ENCODE measurements around the gene PIF1.
"Not testable (repeated sequence)": the region's sequence is repeated elsewhere in the genome, so short reads cannot be mapped to it uniquely, and the experiment has no call there.

PIF1 gene

GRCh38 chr15:64847876-64848716 lies 22.6 kb upstream of the PIF1 start:
- no peak for DNase-seq (ENCODE audit: low read depth)

- no peak for DNase-seq (ENCODE audit: low read depth)
These were observed 22.0 kb upstream of the PIF1 start for GRCh38 chr15:64847448-64847847.

GRCh38 chr15:64847016-64847415 lies 21.6 kb upstream of the PIF1 start:
- no peak for DNase-seq (ENCODE audit: low read depth)

GRCh38 chr15:64845831-64846595 lies 20.6 kb upstream of the PIF1 start:
- no peak for DNase-seq (ENCODE audit: low read depth)

- no peak for DNase-seq (ENCODE audit: low read depth)
These were observed 19.8 kb upstream of the PIF1 start for GRCh38 chr15:64845183-64845611.

- no peak for DNase-seq (ENCODE audit: low read depth)
These were observed 19.2 kb upstream of the PIF1 start for GRCh38 chr15:64844576-64845145.

- DNase-seq (ENCODE audit: low read depth) = no peak
These were observed 18.5 kb upstream of the PIF1 start for GRCh38 chr15:64843991-64844390.

GRCh38 chr15:64842986-64843561 lies 17.6 kb upstream of the PIF1 start:
- DNase-seq (ENCODE audit: low read depth) = peak; percentile 61

- DNase-seq (ENCODE audit: low read depth) = no peak
These were observed 16.9 kb upstream of the PIF1 start for GRCh38 chr15:64842096-64842939.

- peak; percentile 93 for DNase-seq (ENCODE audit: low read depth)
These were observed 16.1 kb upstream of the PIF1 start, which contains the start of gene PLEKHO2 for GRCh38 chr15:64841344-64842095. TSS of gene PLEKHO2 (plus strand) at chr15:64841915. CDS start at chr15:64842017, 102 bp downstream.

- no peak for DNase-seq (ENCODE audit: low read depth)
These were observed 15.6 kb upstream of the PIF1 start for GRCh38 chr15:64841060-64841343.

- DNase-seq (ENCODE audit: low read depth) = no peak
These were observed 12.1 kb upstream of the PIF1 start for GRCh38 chr15:64837502-64837901.

- no peak for DNase-seq (ENCODE audit: low read depth)
These were observed 10.6 kb upstream of the PIF1 start for GRCh38 chr15:64836023-64836536.

- DNase-seq (ENCODE audit: low read depth) = no peak
These were observed 8.2 kb upstream of the PIF1 start for GRCh38 chr15:64833690-64834089.

GRCh38 chr15:64828985-64829384 lies 3.5 kb upstream of the PIF1 start:
- DNase-seq (ENCODE audit: low read depth) = no peak

- no peak for DNase-seq (ENCODE audit: low read depth)
These were observed 467 bp downstream of the PIF1 start for GRCh38 chr15:64824929-64825430.

GRCh38 chr15:64816452-64816851 lies 9.0 kb downstream of the PIF1 start:
- DNase-seq (ENCODE audit: low read depth) = no peak

- DNase-seq (ENCODE audit: low read depth) = not testable (repeated sequence)
These were observed 10.5 kb downstream of the PIF1 start for GRCh38 chr15:64814965-64815364.

GRCh38 chr15:64814283-64814682 lies 11.2 kb downstream of the PIF1 start:
- not testable (repeated sequence) for DNase-seq (ENCODE audit: low read depth)

- DNase-seq (ENCODE audit: low read depth) = no peak
These were observed 12.4 kb downstream of the PIF1 start for GRCh38 chr15:64813075-64813474.

Data from CMK (cell line).